Measurements from ENCODE around the gene ZNF570. TPM values are rescaled to one million over a fixed set of nuclear protein-coding genes. Genes with fewer than 3 reads are reported as not detected.

Gene ZNF570
- total and polyA plus RNA-seq, 2 of the 13 experiments (the other 11 are each of a cell fraction or from before 2014, with no cell fraction given) = 1.0 to 4.4 TPM

DNA sequence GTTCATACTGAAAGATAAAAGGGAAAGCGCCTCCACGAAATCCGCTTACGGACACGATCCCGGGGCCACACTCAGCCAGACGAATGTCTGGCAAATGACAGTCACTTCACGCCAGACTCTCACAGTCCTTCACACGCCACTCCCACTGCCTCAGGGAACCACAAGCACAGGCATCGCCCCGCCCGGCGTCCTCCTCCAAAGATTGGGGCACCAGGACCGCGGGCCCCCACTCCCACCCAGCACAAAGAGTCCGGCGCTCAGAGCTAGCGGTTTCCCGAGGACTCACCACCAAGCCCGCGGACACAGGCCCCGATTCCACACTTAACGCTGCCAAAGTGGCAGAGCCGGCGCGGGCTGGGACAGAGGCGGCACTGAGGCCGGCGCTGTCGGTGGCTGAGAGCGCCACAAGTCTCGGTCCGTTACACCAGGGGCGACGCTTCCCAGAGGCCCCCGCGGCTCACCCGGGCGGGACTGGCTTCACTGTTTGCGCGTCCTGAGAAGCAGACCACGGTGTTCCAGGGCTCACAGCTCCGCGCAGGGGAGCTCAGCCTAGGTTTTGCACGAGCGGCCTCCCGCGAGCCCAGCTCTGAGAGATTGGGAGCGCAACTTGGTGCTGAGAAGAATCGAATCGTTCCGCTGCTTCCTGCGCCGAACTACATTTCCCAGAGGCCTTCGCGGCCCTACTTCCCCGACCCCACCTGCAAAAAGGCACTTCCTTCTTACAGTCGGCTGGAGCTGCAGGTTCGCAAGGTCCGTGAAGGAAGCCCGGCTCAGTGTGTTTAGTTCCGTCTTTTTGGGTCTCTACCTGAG lies 2.2 kb upstream of the ZNF570 start, which contains the start of gene ZNF569 (continued):
- no peak for TF ChIP-seq SMAD9 (CRISPR knock-in tag; IDR thresholded peaks at IDR 0.05)
- TF ChIP-seq ZNF678 (CRISPR knock-in tag; IDR thresholded peaks at IDR 0.05) = no peak
- peak; percentile 89 for TF ChIP-seq ZFY (CRISPR knock-in tag; IDR thresholded peaks at IDR 0.05)
- no peak; the same call in 1 of the 2 replicates for TF ChIP-seq ZNF232 (CRISPR knock-in tag; IDR thresholded peaks at IDR 0.05; ENCODE audit: borderline replicate concordance)
- no peak; the same call in 1 of the 2 replicates for TF ChIP-seq ZFP90 (CRISPR knock-in tag; IDR thresholded peaks at IDR 0.05; ENCODE audit: borderline replicate concordance)
- no peak for TF ChIP-seq HOXA9 (CRISPR knock-in tag; IDR thresholded peaks at IDR 0.05; ENCODE audit: borderline replicate concordance)
- TF ChIP-seq HMG20A (CRISPR knock-in tag; IDR thresholded peaks at IDR 0.05; ENCODE audit: borderline replicate concordance) = no peak
- TF ChIP-seq, protein P1, sequence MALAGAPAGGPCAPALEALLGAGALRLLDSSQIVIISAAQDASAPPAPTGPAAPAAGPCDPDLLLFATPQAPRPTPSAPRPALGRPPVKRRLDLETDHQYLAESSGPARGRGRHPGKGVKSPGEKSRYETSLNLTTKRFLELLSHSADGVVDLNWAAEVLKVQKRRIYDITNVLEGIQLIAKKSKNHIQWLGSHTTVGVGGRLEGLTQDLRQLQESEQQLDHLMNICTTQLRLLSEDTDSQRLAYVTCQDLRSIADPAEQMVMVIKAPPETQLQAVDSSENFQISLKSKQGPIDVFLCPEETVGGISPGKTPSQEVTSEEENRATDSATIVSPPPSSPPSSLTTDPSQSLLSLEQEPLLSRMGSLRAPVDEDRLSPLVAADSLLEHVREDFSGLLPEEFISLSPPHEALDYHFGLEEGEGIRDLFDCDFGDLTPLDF (CRISPR knock-in tag; IDR thresholded peaks at IDR 0.05) = no peak
- no peak for TF ChIP-seq ZNF775 (CRISPR knock-in tag; IDR thresholded peaks at IDR 0.05; ENCODE audit: borderline replicate concordance)
- TF ChIP-seq ZNF407 (CRISPR knock-in tag; IDR thresholded peaks at IDR 0.05; ENCODE audit: not compliant biosample characterization) = no peak
- TF ChIP-seq ZNF446 (CRISPR knock-in tag; IDR thresholded peaks at IDR 0.05) = no peak
- TF ChIP-seq CC2D1A (CRISPR knock-in tag; IDR thresholded peaks at IDR 0.05) = no peak
- TF ChIP-seq ZNF543 (CRISPR knock-in tag; IDR thresholded peaks at IDR 0.05) = peak; percentile 44; the same call in 1 of the 2 replicates
- TF ChIP-seq ERF (CRISPR knock-in tag; IDR thresholded peaks at IDR 0.05) = peak; percentile 70
- TF ChIP-seq SPEN (CRISPR knock-in tag; IDR thresholded peaks at IDR 0.05; ENCODE audit: low read depth) = peak; percentile 82; the same call in 1 of the 2 replicates
- TF ChIP-seq, protein P2, sequence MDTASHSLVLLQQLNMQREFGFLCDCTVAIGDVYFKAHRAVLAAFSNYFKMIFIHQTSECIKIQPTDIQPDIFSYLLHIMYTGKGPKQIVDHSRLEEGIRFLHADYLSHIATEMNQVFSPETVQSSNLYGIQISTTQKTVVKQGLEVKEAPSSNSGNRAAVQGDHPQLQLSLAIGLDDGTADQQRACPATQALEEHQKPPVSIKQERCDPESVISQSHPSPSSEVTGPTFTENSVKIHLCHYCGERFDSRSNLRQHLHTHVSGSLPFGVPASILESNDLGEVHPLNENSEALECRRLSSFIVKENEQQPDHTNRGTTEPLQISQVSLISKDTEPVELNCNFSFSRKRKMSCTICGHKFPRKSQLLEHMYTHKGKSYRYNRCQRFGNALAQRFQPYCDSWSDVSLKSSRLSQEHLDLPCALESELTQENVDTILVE (CRISPR knock-in tag; IDR thresholded peaks at IDR 0.05) = no peak
- TF ChIP-seq ZNF136 (CRISPR knock-in tag; IDR thresholded peaks at IDR 0.05; ENCODE audit: low read depth) = no peak
- peak; percentile 54; the same call in 1 of the 2 replicates for TF ChIP-seq ZNF772 (CRISPR knock-in tag; IDR thresholded peaks at IDR 0.05)
- TF ChIP-seq CCAR2 (optimal IDR thresholded peaks at IDR 0.05; ENCODE audit: low read depth, low read length) = no peak
- TF ChIP-seq ZNF143 (CRISPR knock-in tag; IDR thresholded peaks at IDR 0.05) = peak; percentile 98
